HepG2 (cell line): ENCODE data around the gene CALM1. TPM values are rescaled to one million over a fixed set of nuclear protein-coding genes. Genes with fewer than 3 reads are reported as not detected.

ENCODE experiments used
- BORCS8-MEF2B ChIP-seq: sonication (generic); formaldehyde crosslinking; IDR thresholded peaks from 2 replicates; pipeline ENCODE4 v1.8.0; 2022; ENCODE audit warnings: mild to moderate bottlenecking, missing genetic modification reagents
- FOXO1 ChIP-seq: sonication (generic); formaldehyde crosslinking; IDR thresholded peaks from 2 replicates; pipeline ENCODE4 v1.4.0; 2020; ENCODE audit warnings: missing genetic modification reagents
- GABPB1 ChIP-seq: IDR thresholded peaks from 2 replicates; pipeline ENCODE4 v1.6.1; 2016; ENCODE audit warnings: mild to moderate bottlenecking, missing genetic modification reagents, moderate library complexity, missing compliant biosample characterization
- MIER2 ChIP-seq: IDR thresholded peaks from 2 replicates; pipeline ENCODE4 v1.6.1; 2016; ENCODE audit warnings: missing biosample characterization, missing genetic modification reagents
- NCOR1 ChIP-seq: fragments of 200-600 bp; sonication (generic); IDR thresholded peaks from 2 replicates; pipeline ENCODE4 v1.7.0; 2017; ENCODE audit warnings: antibody characterized with exemption, low read length, borderline replicate concordance
- SALL1 ChIP-seq: sonication (generic); formaldehyde crosslinking; IDR thresholded peaks from 2 replicates; pipeline ENCODE4 v1.8.0; 2022; ENCODE audit warnings: mild to moderate bottlenecking, missing genetic modification reagents
- TEAD3 ChIP-seq: optimal IDR thresholded peaks from 2 replicates; pipeline ENCODE3; 2016; ENCODE audit warnings: borderline replicate concordance
- ZFP36L2 ChIP-seq: sonication (generic); formaldehyde crosslinking; IDR thresholded peaks from 2 replicates; pipeline ENCODE4 v1.4.0; 2020; ENCODE audit warnings: missing genetic modification reagents
- ZNF253 ChIP-seq: sonication (generic); formaldehyde crosslinking; IDR thresholded peaks from 2 replicates; pipeline ENCODE4 v1.8.0; 2022; ENCODE audit warnings: mild to moderate bottlenecking, missing genetic modification reagents, borderline replicate concordance
- ZNF263 ChIP-seq: sonication (generic); formaldehyde crosslinking; IDR thresholded peaks from 2 replicates; pipeline ENCODE4 v1.4.0; 2020; ENCODE audit warnings: missing genetic modification reagents
- polyA plus RNA-seq, 8 experiments: library from polyadenylated mRNA; depleted of rRNA in 3 of 8; stranded (reverse) in 7 of 8; unstranded in 1 of 8; fragments of >200 nt; fragmentation: Illumina TruSeq in 4 of 8; extraction: Trizol in 4 of 8; gene quantifications; 2 replicates each; pipeline versions ENCODE4 v1.2.1 to v1.2.3, GENCODE V29; 2011 to 2016; ENCODE audit warnings: low read depth in 4 of 8, missing spikeins in 1 of 8, mixed read lengths in 1 of 8; ENCODE audit not compliant: insufficient read depth in 1 of 8
- total RNA-seq, 5 experiments: library from RNA; depleted of rRNA; stranded (reverse); fragments of >200 nt; fragmentation: Illumina TruSeq; extraction: Trizol; gene quantifications; 2 replicates each; pipeline ENCODE4 v1.2.3, GENCODE V29; 2016; ENCODE audit warnings: low read depth in 1 of 5
- TF ChIP-seq, protein P1 (sequence below): sonication (generic); formaldehyde crosslinking; IDR thresholded peaks from 2 replicates; pipeline ENCODE4 v1.5.1; 2020; ENCODE audit warnings: missing genetic modification reagents, mild to moderate bottlenecking, borderline replicate concordance
- TF ChIP-seq, protein P2 (sequence below): IDR thresholded peaks from 2 replicates; pipeline ENCODE4 v1.6.1; 2016
- TF ChIP-seq, protein P3 (sequence below): sonication (generic); formaldehyde crosslinking; IDR thresholded peaks from 2 replicates; pipeline ENCODE4 v1.5.0; 2020; ENCODE audit warnings: mild to moderate bottlenecking, missing genetic modification reagents
- TF ChIP-seq, protein P4 (sequence below): sonication (generic); formaldehyde crosslinking; IDR thresholded peaks from 2 replicates; pipeline ENCODE4 v1.5.1; 2020; ENCODE audit warnings: mild to moderate bottlenecking, missing genetic modification reagents, borderline replicate concordance
- TF ChIP-seq, protein P5 (sequence below): IDR thresholded peaks from 2 replicates; pipeline ENCODE4 v1.6.1; 2016; ENCODE audit warnings: mild to moderate bottlenecking
- TF ChIP-seq, protein P6 (sequence below), 2 experiments: sonication (generic) in 1 of 2; formaldehyde crosslinking in 1 of 2; IDR thresholded peaks; 2 replicates each; pipeline versions ENCODE4 v1.5.1 to v1.6.1; 2011 to 2020; ENCODE audit warnings: borderline replicate concordance in 1 of 2, low read depth in 1 of 2, low read length in 1 of 2, mild to moderate bottlenecking in 1 of 2, missing genetic modification reagents in 1 of 2, moderate library complexity in 1 of 2

Gene CALM1
- total and polyA plus RNA-seq, 2 of the 13 experiments (the other 11 are each of a cell fraction or from before 2014, with no cell fraction given) = 110 to 238 TPM

DNA sequence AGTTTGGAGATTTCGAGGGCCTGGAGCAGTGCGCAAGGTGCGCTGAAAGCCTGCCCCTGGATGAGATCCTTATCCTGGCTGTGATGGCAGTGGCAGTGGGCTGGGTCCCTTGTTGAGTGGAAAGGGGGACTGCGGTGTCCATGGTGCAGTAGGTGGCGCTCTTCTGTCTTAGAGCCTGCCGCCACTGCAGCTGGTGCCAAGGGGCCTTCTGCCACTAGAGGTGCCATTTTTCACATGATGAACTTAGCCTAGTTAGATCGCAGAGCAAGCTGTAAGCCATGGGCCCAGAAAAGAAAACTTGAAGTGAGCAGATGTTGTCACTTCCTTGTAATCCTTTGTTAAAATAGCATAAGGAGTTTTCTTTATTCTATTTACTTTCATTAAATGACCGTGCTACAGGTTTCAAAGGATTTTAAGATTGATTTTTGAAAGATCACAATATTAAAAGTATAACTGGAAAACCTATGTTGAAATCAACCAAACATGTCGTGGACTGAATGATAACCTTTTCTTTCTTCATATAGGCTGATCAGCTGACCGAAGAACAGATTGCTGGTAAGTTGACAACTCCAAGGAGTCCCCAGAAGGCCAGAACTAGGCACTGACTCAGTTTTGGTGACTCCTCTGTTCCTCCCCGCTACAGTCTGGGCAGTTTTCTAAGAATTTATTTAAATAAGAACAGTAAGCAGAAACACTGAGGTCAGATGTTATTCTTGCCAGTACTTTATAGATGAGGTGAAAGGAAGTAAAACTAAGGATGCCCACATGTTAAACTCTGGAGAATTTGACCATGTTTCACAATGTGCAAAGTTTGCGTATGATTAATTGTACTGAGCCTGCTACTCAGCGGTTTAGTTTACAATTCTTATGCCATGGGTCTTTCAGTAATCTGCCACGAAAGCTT, 3.0 kb downstream of the CALM1 start (continued):
- TF ChIP-seq, protein P1, sequence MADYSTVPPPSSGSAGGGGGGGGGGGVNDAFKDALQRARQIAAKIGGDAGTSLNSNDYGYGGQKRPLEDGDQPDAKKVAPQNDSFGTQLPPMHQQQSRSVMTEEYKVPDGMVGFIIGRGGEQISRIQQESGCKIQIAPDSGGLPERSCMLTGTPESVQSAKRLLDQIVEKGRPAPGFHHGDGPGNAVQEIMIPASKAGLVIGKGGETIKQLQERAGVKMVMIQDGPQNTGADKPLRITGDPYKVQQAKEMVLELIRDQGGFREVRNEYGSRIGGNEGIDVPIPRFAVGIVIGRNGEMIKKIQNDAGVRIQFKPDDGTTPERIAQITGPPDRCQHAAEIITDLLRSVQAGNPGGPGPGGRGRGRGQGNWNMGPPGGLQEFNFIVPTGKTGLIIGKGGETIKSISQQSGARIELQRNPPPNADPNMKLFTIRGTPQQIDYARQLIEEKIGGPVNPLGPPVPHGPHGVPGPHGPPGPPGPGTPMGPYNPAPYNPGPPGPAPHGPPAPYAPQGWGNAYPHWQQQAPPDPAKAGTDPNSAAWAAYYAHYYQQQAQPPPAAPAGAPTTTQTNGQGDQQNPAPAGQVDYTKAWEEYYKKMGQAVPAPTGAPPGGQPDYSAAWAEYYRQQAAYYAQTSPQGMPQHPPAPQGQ = no peak
- TF ChIP-seq, protein P2, sequence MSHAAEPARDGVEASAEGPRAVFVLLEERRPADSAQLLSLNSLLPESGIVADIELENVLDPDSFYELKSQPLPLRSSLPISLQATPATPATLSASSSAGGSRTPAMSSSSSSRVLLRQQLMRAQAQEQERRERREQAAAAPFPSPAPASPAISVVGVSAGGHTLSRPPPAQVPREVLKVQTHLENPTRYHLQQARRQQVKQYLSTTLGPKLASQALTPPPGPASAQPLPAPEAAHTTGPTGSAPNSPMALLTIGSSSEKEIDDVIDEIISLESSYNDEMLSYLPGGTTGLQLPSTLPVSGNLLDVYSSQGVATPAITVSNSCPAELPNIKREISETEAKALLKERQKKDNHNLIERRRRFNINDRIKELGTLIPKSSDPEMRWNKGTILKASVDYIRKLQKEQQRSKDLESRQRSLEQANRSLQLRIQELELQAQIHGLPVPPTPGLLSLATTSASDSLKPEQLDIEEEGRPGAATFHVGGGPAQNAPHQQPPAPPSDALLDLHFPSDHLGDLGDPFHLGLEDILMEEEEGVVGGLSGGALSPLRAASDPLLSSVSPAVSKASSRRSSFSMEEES (CRISPR knock-in tag) = peak; percentile 40; the same call in 1 of the 2 replicates
- peak; percentile 57; the same call in 1 of the 2 replicates for TF ChIP-seq BORCS8-MEF2B (CRISPR knock-in tag)
- peak; percentile 62; the same call in 1 of the 2 replicates for TF ChIP-seq FOXO1
- peak; percentile 71 for TF ChIP-seq SALL1 (CRISPR knock-in tag)
- TF ChIP-seq GABPB1 = peak; percentile 38; the same call in 1 of the 2 replicates
- TF ChIP-seq ZFP36L2 (CRISPR knock-in tag) = no peak
- TF ChIP-seq, protein P3, sequence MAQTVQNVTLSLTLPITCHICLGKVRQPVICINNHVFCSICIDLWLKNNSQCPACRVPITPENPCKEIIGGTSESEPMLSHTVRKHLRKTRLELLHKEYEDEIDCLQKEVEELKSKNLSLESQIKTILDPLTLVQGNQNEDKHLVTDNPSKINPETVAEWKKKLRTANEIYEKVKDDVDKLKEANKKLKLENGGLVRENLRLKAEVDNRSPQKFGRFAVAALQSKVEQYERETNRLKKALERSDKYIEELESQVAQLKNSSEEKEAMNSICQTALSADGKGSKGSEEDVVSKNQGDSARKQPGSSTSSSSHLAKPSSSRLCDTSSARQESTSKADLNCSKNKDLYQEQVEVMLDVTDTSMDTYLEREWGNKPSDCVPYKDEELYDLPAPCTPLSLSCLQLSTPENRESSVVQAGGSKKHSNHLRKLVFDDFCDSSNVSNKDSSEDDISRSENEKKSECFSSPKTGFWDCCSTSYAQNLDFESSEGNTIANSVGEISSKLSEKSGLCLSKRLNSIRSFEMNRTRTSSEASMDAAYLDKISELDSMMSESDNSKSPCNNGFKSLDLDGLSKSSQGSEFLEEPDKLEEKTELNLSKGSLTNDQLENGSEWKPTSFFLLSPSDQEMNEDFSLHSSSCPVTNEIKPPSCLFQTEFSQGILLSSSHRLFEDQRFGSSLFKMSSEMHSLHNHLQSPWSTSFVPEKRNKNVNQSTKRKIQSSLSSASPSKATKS = no peak
- TF ChIP-seq, protein P4, sequence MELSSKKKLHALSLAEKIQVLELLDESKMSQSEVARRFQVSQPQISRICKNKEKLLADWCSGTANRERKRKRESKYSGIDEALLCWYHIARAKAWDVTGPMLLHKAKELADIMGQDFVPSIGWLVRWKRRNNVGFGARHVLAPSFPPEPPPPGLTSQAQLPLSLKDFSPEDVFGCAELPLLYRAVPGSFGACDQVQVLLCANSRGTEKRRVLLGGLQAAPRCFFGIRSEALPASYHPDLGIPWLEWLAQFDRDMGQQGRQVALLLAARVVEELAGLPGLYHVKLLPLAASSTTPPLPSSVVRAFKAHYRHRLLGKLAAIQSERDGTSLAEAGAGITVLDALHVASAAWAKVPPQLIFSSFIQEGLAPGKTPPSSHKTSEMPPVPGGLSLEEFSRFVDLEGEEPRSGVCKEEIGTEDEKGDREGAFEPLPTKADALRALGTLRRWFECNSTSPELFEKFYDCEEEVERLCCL (CRISPR knock-in tag) = no peak
- no peak for TF ChIP-seq NCOR1
- no peak for TF ChIP-seq ZNF253
- 0 out of 2 replicates have a peak, but pooled peaks have one; percentile 29 for TF ChIP-seq ZNF263 (CRISPR knock-in tag)
- TF ChIP-seq, protein P5, sequence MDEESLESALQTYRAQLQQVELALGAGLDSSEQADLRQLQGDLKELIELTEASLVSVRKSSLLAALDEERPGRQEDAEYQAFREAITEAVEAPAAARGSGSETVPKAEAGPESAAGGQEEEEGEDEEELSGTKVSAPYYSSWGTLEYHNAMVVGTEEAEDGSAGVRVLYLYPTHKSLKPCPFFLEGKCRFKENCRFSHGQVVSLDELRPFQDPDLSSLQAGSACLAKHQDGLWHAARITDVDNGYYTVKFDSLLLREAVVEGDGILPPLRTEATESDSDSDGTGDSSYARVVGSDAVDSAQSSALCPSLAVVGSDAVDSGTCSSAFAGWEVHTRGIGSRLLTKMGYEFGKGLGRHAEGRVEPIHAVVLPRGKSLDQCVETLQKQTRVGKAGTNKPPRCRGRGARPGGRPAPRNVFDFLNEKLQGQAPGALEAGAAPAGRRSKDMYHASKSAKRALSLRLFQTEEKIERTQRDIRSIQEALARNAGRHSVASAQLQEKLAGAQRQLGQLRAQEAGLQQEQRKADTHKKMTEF (CRISPR knock-in tag) = peak; percentile 34; the same call in 1 of the 2 replicates
- peak; percentile 80 for TF ChIP-seq MIER2 (CRISPR knock-in tag)
- TF ChIP-seq, protein P6, sequence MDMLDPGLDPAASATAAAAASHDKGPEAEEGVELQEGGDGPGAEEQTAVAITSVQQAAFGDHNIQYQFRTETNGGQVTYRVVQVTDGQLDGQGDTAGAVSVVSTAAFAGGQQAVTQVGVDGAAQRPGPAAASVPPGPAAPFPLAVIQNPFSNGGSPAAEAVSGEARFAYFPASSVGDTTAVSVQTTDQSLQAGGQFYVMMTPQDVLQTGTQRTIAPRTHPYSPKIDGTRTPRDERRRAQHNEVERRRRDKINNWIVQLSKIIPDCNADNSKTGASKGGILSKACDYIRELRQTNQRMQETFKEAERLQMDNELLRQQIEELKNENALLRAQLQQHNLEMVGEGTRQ (IDR thresholded peaks at IDR 0.05; ENCODE audit: low read depth, low read length) = no peak
- TF ChIP-seq, protein P6 (CRISPR knock-in tag; IDR thresholded peaks at IDR 0.05; ENCODE audit: borderline replicate concordance) = no peak
- peak; percentile 67 for TF ChIP-seq TEAD3 (CRISPR knock-in tag)
